Liver (tissue), 9 donors: ENCODE measurements around the gene GREM2. TPM values are rescaled to one million over a fixed set of nuclear protein-coding genes. Genes with fewer than 3 reads are reported as not detected.

Experiments
- DNase-seq: peaks from one replicate; pipeline ENCODE4 v3.0.0-alpha.2; 2017; ENCODE audit warnings: low spot score
- H3K27ac ChIP-seq, 2 donors: one replicate each; pipeline ENCODE4 v1.7.0; 2013; ENCODE audit warnings: inconsistent platforms in 2 of 2, low read length in 2 of 2, control low read depth in 1 of 2, low read depth in 1 of 2, mild to moderate bottlenecking in 1 of 2
- H3K27me3 ChIP-seq, 4 donors: one replicate each; pipeline versions ENCODE4 v1.6.1 to v1.7.0; 2013; ENCODE audit warnings: low read length in 3 of 4, inconsistent platforms in 1 of 4, mild to moderate bottlenecking in 1 of 4, moderate library complexity in 1 of 4; ENCODE audit not compliant: control insufficient read depth in 4 of 4, insufficient read depth in 4 of 4
- H3K36me3 ChIP-seq, 4 donors: one replicate each; pipeline versions ENCODE4 v1.6.1 to v1.7.0; 2013; ENCODE audit warnings: low read length in 3 of 4, mild to moderate bottlenecking in 3 of 4, low read depth in 1 of 4, moderate library complexity in 1 of 4; ENCODE audit not compliant: control insufficient read depth in 4 of 4, insufficient read depth in 3 of 4
- H3K4me1 ChIP-seq, 4 donors: one replicate each; pipeline versions ENCODE4 v1.6.1 to v1.7.0; 2013; ENCODE audit warnings: low read length in 3 of 4, mild to moderate bottlenecking in 3 of 4, moderate library complexity in 1 of 4; ENCODE audit not compliant: control insufficient read depth in 4 of 4, insufficient read depth in 4 of 4
- H3K4me3 ChIP-seq, 3 donors: one replicate each; pipeline versions ENCODE4 v1.6.1 to v1.7.0; 2013; ENCODE audit warnings: low read length in 3 of 3, control low read depth in 1 of 3, low read depth in 1 of 3, mild to moderate bottlenecking in 1 of 3
- H3K9ac ChIP-seq, 2 donors: one replicate each; pipeline ENCODE4 v1.7.0; 2013; ENCODE audit warnings: low read length in 2 of 2, mild to moderate bottlenecking in 2 of 2, moderate library complexity in 2 of 2, control low read depth in 1 of 2, low read depth in 1 of 2
- H3K9me3 ChIP-seq, 4 donors: one replicate each; pipeline versions ENCODE4 v1.6.1 to v1.7.0; 2013; ENCODE audit warnings: low read length in 3 of 4; ENCODE audit not compliant: control insufficient read depth in 4 of 4
- EGR1 ChIP-seq, 2 donors: IDR thresholded peaks; 2 replicates each; pipeline ENCODE4 v1.6.1; 2016 to 2018; ENCODE audit warnings: antibody characterized with exemption in 2 of 2, low read depth in 2 of 2
- FOXA1 ChIP-seq: IDR thresholded peaks from 2 replicates; pipeline ENCODE4 v1.6.1; 2016; ENCODE audit warnings: antibody characterized with exemption
- FOXA2 ChIP-seq: IDR thresholded peaks from 2 replicates; pipeline ENCODE4 v1.6.1; 2016; ENCODE audit warnings: antibody characterized with exemption
- GABPA ChIP-seq, 2 donors: IDR thresholded peaks in 1 of 2; conservative IDR thresholded peaks in 1 of 2; 2 replicates each; pipeline ENCODE4 v1.6.1; 2016; ENCODE audit warnings: antibody characterized with exemption in 2 of 2, mild to moderate bottlenecking in 1 of 2, moderate library complexity in 1 of 2
- HNF4A ChIP-seq, 2 donors: conservative IDR thresholded peaks; 2 replicates each; pipeline ENCODE4 v1.6.1; 2016; ENCODE audit warnings: antibody characterized with exemption in 2 of 2, mild to moderate bottlenecking in 2 of 2
- HNF4G ChIP-seq: IDR thresholded peaks from 2 replicates; pipeline ENCODE4 v1.6.1; 2016; ENCODE audit warnings: antibody characterized with exemption
- JUND ChIP-seq, 2 donors: IDR thresholded peaks; 2 replicates each; pipeline ENCODE4 v1.6.1; 2016; ENCODE audit warnings: antibody characterized with exemption in 2 of 2
- NR2F2 ChIP-seq: IDR thresholded peaks from 2 replicates; pipeline ENCODE4 v1.6.1; 2016; ENCODE audit warnings: antibody characterized with exemption
- RXRA ChIP-seq, 2 donors: IDR thresholded peaks; 2 replicates each; pipeline ENCODE4 v1.6.1; 2017 to 2018; ENCODE audit warnings: antibody characterized with exemption in 2 of 2, mild to moderate bottlenecking in 1 of 2
- TAF1 ChIP-seq: conservative IDR thresholded peaks from 2 replicates; pipeline ENCODE4 v1.6.1; 2016; ENCODE audit warnings: antibody characterized with exemption, mild to moderate bottlenecking
- WGBS: extraction: QIAGEN DNeasy Blood & Tissue Kit; methylation state at CpG from one replicate; pipeline ENCODE4 v1.1.7; 2013; 5-methylcytosine and 5-hydroxymethylcytosine counted together
- polyA plus RNA-seq, 2 donors: library from polyadenylated mRNA; stranded (reverse) in 1 of 2; unstranded in 1 of 2; fragments of 200-250 nt in 1 of 2; fragments of >200 nt in 1 of 2; fragmentation: Nextera tagmentation in 1 of 2; extraction: Ambion mirVana in 1 of 2; gene quantifications; one replicate each; pipeline versions ENCODE4 v1.2.1 to v1.2.3, GENCODE V29; 2013 to 2015
- total RNA-seq, 2 donors: library from RNA; depleted of rRNA; stranded (reverse); fragments of >200 nt; gene quantifications; one replicate each; pipeline ENCODE4 v1.2.3, GENCODE V29; 2014
- TF ChIP-seq, protein P1 (sequence below): IDR thresholded peaks from 2 replicates; pipeline ENCODE4 v1.6.1; 2016; ENCODE audit warnings: antibody characterized with exemption
- TF ChIP-seq, protein P2 (sequence below): IDR thresholded peaks from 2 replicates; pipeline ENCODE4 v1.6.1; 2016; ENCODE audit warnings: antibody characterized with exemption, mild to moderate bottlenecking
- TF ChIP-seq, protein P3 (sequence below): IDR thresholded peaks from 2 replicates; pipeline ENCODE4 v1.6.1; 2016; ENCODE audit warnings: antibody characterized with exemption
- TF ChIP-seq, protein P4 (sequence below): fragments of 150-350 bp; IDR thresholded peaks from 2 replicates; pipeline ENCODE4 v1.5.1; 2017; ENCODE audit warnings: improper control_type of control experiment, low read depth, low read length; ENCODE audit not compliant: missing input control
- TF ChIP-seq, protein P5 (sequence below): IDR thresholded peaks from 2 replicates; pipeline ENCODE4 v1.6.1; 2016; ENCODE audit warnings: antibody characterized with exemption
- donor health status: healthy.
- donor health status: healthy.
- donor health status: healthy.
- donor health status: healthy.
- donor health status: healthy.

Gene GREM2
- total and polyA plus RNA-seq, 4 donors = 0.19 to 19.5 (median 4.3) TPM

DNA sequence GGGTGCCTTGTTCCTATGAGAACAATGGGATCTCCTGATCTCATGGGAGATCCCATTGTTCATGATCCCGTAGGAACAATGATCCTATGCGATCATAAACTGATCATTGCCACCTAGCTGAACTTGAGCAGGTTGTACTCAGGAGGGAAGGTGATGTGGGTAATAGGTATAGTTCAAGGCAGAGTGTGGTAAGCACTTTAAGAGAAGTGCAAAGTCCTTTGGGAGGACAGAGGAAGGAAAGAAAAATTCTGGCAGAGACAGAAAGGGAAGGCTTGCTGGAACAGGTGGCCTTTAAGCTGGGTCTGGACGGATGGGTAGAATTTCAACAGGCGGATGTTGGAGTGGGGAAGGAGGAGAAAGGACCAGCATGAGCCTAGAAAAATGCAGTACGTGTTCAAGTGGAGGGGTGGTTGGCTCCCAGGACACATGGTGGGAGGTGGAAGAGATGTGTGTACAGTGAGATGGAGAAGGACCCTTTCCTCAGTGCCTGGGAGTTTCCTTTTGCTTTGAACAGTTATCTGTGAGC is 22.3 kb downstream of the GREM2 start:
- DNase-seq = no peak
- TF ChIP-seq FOXA1 (no peak), HNF4G (peak; percentile 16), HNF4A (conservative IDR thresholded peaks at IDR 0.05) (peak; percentile 27 to 53), GABPA (IDR thresholded peaks at IDR 0.05 in 1 of 2, conservative IDR thresholded peaks at IDR 0.05 in 1 of 2) (no peak)
- TF ChIP-seq, protein P1, sequence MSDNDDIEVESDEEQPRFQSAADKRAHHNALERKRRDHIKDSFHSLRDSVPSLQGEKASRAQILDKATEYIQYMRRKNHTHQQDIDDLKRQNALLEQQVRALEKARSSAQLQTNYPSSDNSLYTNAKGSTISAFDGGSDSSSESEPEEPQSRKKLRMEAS = no peak
- no peak overlapping the region for H3K27ac ChIP-seq
- H3K4me1 ChIP-seq = peaks cover 0 to 8% (median 4%) of the 10 kb centered on the region in 4 donors
- H3K9me3 ChIP-seq = no peaks in the 10 kb centered on the region
- no peaks in the 10 kb centered on the region for H3K36me3 ChIP-seq
- no peaks in the 10 kb centered on the region for H3K27me3 ChIP-seq
- no peak overlapping the region for H3K9ac ChIP-seq
- no peak overlapping the region for H3K4me3 ChIP-seq
- WGBS = 86% methylated on average over 5 of the region's 5 CpGs

DNA sequence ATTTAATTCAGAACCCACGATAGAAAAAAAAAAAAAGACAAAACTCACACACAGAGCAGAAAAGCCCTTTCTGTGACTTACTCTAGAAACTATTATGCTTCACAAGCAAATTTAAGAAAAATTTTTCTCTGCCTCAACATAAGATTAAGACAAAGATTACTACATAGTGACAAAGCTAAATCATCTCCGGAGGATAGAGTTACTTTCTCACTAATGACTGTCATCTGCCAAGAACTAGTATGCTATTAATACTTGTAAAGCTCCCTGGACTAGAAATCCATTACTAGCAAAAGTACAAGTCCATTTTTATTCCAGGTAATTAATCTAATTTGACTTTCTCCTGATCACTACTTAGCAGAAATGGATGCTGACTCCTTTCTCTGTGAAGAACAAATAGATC is 25.9 kb downstream of the GREM2 start:
- TF ChIP-seq, protein P2, sequence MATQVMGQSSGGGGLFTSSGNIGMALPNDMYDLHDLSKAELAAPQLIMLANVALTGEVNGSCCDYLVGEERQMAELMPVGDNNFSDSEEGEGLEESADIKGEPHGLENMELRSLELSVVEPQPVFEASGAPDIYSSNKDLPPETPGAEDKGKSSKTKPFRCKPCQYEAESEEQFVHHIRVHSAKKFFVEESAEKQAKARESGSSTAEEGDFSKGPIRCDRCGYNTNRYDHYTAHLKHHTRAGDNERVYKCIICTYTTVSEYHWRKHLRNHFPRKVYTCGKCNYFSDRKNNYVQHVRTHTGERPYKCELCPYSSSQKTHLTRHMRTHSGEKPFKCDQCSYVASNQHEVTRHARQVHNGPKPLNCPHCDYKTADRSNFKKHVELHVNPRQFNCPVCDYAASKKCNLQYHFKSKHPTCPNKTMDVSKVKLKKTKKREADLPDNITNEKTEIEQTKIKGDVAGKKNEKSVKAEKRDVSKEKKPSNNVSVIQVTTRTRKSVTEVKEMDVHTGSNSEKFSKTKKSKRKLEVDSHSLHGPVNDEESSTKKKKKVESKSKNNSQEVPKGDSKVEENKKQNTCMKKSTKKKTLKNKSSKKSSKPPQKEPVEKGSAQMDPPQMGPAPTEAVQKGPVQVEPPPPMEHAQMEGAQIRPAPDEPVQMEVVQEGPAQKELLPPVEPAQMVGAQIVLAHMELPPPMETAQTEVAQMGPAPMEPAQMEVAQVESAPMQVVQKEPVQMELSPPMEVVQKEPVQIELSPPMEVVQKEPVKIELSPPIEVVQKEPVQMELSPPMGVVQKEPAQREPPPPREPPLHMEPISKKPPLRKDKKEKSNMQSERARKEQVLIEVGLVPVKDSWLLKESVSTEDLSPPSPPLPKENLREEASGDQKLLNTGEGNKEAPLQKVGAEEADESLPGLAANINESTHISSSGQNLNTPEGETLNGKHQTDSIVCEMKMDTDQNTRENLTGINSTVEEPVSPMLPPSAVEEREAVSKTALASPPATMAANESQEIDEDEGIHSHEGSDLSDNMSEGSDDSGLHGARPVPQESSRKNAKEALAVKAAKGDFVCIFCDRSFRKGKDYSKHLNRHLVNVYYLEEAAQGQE = no peak
- TF ChIP-seq, protein P3, sequence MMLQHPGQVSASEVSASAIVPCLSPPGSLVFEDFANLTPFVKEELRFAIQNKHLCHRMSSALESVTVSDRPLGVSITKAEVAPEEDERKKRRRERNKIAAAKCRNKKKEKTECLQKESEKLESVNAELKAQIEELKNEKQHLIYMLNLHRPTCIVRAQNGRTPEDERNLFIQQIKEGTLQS = no peak
- TF ChIP-seq, protein P1 = no peak
- no peak for TF ChIP-seq JUND (IDR thresholded peaks at IDR 0.05)
- TF ChIP-seq FOXA2 = no peak
- no peak for TF ChIP-seq TAF1
- no peak for TF ChIP-seq GABPA (IDR thresholded peaks at IDR 0.05 in 1 of 2, conservative IDR thresholded peaks at IDR 0.05 in 1 of 2)
- TF ChIP-seq, protein P4, sequence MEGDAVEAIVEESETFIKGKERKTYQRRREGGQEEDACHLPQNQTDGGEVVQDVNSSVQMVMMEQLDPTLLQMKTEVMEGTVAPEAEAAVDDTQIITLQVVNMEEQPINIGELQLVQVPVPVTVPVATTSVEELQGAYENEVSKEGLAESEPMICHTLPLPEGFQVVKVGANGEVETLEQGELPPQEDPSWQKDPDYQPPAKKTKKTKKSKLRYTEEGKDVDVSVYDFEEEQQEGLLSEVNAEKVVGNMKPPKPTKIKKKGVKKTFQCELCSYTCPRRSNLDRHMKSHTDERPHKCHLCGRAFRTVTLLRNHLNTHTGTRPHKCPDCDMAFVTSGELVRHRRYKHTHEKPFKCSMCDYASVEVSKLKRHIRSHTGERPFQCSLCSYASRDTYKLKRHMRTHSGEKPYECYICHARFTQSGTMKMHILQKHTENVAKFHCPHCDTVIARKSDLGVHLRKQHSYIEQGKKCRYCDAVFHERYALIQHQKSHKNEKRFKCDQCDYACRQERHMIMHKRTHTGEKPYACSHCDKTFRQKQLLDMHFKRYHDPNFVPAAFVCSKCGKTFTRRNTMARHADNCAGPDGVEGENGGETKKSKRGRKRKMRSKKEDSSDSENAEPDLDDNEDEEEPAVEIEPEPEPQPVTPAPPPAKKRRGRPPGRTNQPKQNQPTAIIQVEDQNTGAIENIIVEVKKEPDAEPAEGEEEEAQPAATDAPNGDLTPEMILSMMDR = no peak
- TF ChIP-seq FOXA1 = no peak
- TF ChIP-seq, protein P5, sequence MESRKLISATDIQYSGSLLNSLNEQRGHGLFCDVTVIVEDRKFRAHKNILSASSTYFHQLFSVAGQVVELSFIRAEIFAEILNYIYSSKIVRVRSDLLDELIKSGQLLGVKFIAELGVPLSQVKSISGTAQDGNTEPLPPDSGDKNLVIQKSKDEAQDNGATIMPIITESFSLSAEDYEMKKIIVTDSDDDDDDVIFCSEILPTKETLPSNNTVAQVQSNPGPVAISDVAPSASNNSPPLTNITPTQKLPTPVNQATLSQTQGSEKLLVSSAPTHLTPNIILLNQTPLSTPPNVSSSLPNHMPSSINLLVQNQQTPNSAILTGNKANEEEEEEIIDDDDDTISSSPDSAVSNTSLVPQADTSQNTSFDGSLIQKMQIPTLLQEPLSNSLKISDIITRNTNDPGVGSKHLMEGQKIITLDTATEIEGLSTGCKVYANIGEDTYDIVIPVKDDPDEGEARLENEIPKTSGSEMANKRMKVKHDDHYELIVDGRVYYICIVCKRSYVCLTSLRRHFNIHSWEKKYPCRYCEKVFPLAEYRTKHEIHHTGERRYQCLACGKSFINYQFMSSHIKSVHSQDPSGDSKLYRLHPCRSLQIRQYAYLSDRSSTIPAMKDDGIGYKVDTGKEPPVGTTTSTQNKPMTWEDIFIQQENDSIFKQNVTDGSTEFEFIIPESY = no peak
- no peak for TF ChIP-seq EGR1 (IDR thresholded peaks at IDR 0.05; ENCODE audit: low read depth in 2 of 2)
- TF ChIP-seq RXRA (IDR thresholded peaks at IDR 0.05) = no peak
- no peak for TF ChIP-seq HNF4A (conservative IDR thresholded peaks at IDR 0.05)
- no peak for TF ChIP-seq HNF4G
- no peak for TF ChIP-seq NR2F2
- Histone ChIP-seq H3K36me3 (no peaks in the 10 kb centered on the region), H3K4me3 (no peak overlapping the region), H3K9ac (no peak overlapping the region), H3K9me3 (no peaks in the 10 kb centered on the region), H3K27me3 (no peaks in the 10 kb centered on the region), H3K27ac (no peak overlapping the region), H3K4me1 (peaks cover 0 to 6% (median 0%) of the 10 kb centered on the region in 4 donors)
- WGBS = 81% methylated on average over 2 of the region's 2 CpGs
- DNase-seq = no peak
